Muscle of leg (tissue), 11 donors: Measurements from ENCODE around the gene PMIS2. TPM values are rescaled to one million over a fixed set of nuclear protein-coding genes. Genes with fewer than 3 reads are reported as not detected.

Experiments
- DNase-seq: peaks from one replicate; pipeline ENCODE4 v3.0.0; 2013
- H3K27ac ChIP-seq: one replicate; pipeline ENCODE4 v1.5.1; 2013; ENCODE audit warnings: mild to moderate bottlenecking, low read length, control low read depth
- H3K27me3 ChIP-seq: one replicate; pipeline ENCODE4 v1.6.1; 2013; ENCODE audit warnings: low read length; ENCODE audit not compliant: control insufficient read depth, insufficient read depth
- H3K36me3 ChIP-seq: one replicate; pipeline ENCODE4 v1.6.1; 2013; ENCODE audit warnings: low read length; ENCODE audit not compliant: control insufficient read depth, insufficient read depth
- H3K4me1 ChIP-seq: one replicate; pipeline ENCODE4 v1.6.1; 2013; ENCODE audit warnings: low read length; ENCODE audit not compliant: control insufficient read depth, insufficient read depth
- H3K4me3 ChIP-seq: one replicate; pipeline ENCODE4 v1.5.1; 2013; ENCODE audit warnings: low read length, control low read depth
- H3K9me3 ChIP-seq: replicated peaks from 2 replicates; pipeline ENCODE4 v1.6.1; 2013; ENCODE audit warnings: low read depth, low read length; ENCODE audit not compliant: control insufficient read depth
- WGBS: methylation state at CpG from one replicate; pipeline ENCODE4 v1.1.5; 2013; ENCODE audit warnings: missing lambda C conversion rate; ENCODE audit not compliant: insufficient coverage; 5-methylcytosine and 5-hydroxymethylcytosine counted together
- polyA plus RNA-seq, 8 donors: library from polyadenylated mRNA; unstranded; fragments of 120-200 nt; gene quantifications; one replicate each; pipeline versions ENCODE4 v1.2.1 to v1.2.3, GENCODE V29; 2013; ENCODE audit warnings: inconsistent platforms in 1 of 8, low replicate concordance in 1 of 8; ENCODE audit not compliant: insufficient read length in 8 of 8, insufficient read depth in 1 of 8
- total RNA-seq: library from RNA; stranded (reverse); fragments of 120-200 nt; gene quantifications from one replicate; pipeline ENCODE4 v1.2.4, GENCODE V29; 2013

PMIS2 gene
- total and polyA plus RNA-seq, 9 donors = not detected

GRCh38 chr19:35563207-35563829 lies 22.7 kb upstream of the PMIS2 start, which contains the start of gene ATP4A:
TSS of gene ATP4A (minus strand) at chr19:35563658. CDS start at chr19:35563629, 29 bp downstream.
- Histone ChIP-seq H3K27me3 (peaks cover 32% of the 10 kb centered on the region), H3K27ac (no peak within 1 kb of the TSS), H3K36me3 (no peaks in the 10 kb centered on the region), H3K9me3 (no peaks in the 10 kb centered on the region), H3K4me1 (no peaks in the 10 kb centered on the region), H3K4me3 (no peak within 1 kb of the TSS)
- no peak for DNase-seq
- 82% methylated on average over 7 of the region's 15 CpGs for WGBS

- no peak overlapping the region for H3K27ac ChIP-seq
- H3K36me3 ChIP-seq = no peaks in the 10 kb centered on the region
- no peak overlapping the region for H3K4me3 ChIP-seq
- H3K9me3 ChIP-seq = no peaks in the 10 kb centered on the region
- 80% methylated on average over 8 of the region's 12 CpGs for WGBS
- H3K4me1 ChIP-seq = no peaks in the 10 kb centered on the region
- DNase-seq = no peak
- H3K27me3 ChIP-seq = peaks cover 14% of the 10 kb centered on the region
These were observed 20.7 kb upstream of the PMIS2 start for GRCh38 chr19:35565016-35565856.

GRCh38 chr19:35566738-35567137 lies 19.2 kb upstream of the PMIS2 start:
- no peak overlapping the region for H3K4me3 ChIP-seq
- no peaks in the 10 kb centered on the region for H3K9me3 ChIP-seq
- H3K36me3 ChIP-seq = no peaks in the 10 kb centered on the region
- DNase-seq = no peak
- peaks cover 5% of the 10 kb centered on the region for H3K27me3 ChIP-seq
- no peaks in the 10 kb centered on the region for H3K4me1 ChIP-seq
- H3K27ac ChIP-seq = no peak overlapping the region
- WGBS = 70% methylated on average over 2 of the region's 7 CpGs

DNA sequence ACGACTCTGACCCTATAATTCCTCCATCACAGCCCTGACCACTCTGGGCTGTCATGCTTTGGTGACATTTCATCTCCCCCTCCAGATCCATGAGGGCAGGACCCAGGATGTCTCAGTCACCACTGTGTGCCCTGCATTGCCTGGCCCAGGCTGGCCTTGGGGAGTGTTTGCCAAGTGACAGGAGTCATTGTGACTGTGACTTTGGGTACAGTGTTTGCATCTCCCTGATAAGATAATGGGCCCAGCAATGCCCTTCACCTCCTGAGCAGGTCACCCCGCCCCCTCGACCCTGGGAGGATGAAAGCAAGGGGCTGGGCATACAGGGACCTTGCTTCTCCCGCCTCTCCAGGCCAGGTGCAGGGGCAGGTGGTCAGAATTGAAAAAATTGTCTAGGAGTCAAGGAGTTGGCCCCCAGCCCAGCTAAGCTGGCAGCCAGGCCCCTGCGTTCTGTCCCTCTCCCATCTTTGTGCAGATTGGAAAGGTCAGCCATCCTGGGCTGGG lies 16.6 kb upstream of the PMIS2 start:
- no peaks in the 10 kb centered on the region for H3K9me3 ChIP-seq
- no peak for DNase-seq
- H3K4me3 ChIP-seq = no peak overlapping the region
- 60% methylated on average over 5 of the region's 5 CpGs for WGBS
- H3K36me3 ChIP-seq = no peaks in the 10 kb centered on the region
- no peak overlapping the region for H3K27ac ChIP-seq
- H3K4me1 ChIP-seq = no peaks in the 10 kb centered on the region
- peaks cover 2% of the 10 kb centered on the region for H3K27me3 ChIP-seq

DNA sequence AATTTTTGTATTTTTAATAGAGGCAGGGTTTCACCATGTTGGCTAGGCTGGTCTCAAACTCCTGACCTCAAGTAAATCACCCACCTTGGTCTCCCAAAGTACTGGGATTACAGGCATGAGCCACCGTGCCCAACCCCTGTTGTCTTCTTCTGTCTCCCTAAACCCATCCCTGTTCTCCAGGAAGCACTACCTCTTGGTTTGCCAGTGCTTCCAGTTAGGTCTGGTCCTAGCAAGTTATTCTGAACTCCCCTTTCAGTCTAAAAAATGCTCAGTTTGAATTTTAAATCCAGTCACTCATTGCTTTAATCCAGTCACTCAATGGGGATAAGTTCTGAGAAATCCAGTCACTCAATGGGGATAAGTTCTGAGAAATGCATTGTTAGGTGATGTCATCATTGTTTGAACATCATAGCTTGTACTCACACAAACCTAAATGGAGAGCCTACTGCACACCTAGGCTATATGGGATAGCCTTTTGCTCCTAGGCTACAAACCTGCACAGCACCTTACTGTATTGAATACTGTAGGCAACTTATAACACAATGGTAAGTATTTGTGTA lies 14.5 kb upstream of the PMIS2 start:
- DNase-seq = no peak
- Histone ChIP-seq H3K27me3 (peaks cover 2% of the 10 kb centered on the region), H3K4me3 (no peak overlapping the region), H3K4me1 (no peaks in the 10 kb centered on the region), H3K27ac (no peak overlapping the region), H3K9me3 (peaks cover 10% of the 10 kb centered on the region), H3K36me3 (no peaks in the 10 kb centered on the region)
- WGBS = 89% methylated on average over 1 of the region's 1 CpG

DNA sequence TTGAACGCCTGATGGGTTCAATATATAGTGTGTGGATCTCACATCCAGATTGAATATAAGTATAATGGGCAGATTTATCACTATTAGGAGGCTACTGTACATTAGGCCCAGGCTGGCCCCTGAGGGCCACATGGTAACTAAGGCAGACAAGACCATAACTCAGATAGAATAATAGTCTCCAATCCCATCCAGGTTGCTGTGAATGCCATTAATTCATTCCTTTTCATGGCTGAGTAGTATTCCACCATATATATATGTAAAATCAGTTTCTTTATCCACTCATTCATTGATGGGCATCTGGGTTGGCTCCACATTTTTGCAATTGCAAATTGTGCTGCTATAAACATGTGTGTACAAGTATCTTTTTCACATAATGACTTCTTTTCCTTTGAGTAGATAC lies 8.1 kb upstream of the PMIS2 start:
- WGBS = no CpG with 5 or more reads among the region's 1 CpG
- H3K27me3 ChIP-seq = no peaks in the 10 kb centered on the region

DNA sequence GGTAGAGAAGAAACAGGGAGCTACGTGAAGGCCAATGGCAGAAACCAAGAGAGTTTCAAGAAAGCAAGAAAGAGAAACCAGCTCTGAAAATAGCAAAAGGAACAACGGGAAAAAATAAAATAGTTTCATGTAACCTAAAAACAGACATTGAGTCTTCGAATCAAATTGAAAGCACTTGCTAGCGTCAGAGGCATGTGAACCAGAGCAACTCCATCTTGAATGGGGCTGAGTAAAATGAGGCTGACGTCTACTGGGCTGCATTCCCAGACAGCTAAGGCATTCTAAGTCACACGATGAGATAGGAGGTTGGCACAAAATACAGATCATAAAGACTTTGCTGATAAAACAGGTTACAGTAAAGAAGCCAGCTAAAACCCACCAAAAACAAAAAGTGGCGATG lies 7.3 kb upstream of the PMIS2 start:
- Histone ChIP-seq H3K9me3 (peaks cover 15% of the 10 kb centered on the region), H3K27ac (no peak overlapping the region), H3K4me3 (no peak overlapping the region), H3K27me3 (no peaks in the 10 kb centered on the region), H3K36me3 (no peaks in the 10 kb centered on the region), H3K4me1 (no peaks in the 10 kb centered on the region)
- 77% methylated on average over 4 of the region's 7 CpGs for WGBS
- no peak for DNase-seq

More for the DNA sequence above, 8.1 kb upstream of the PMIS2 start:
- DNase-seq = no peak
- Histone ChIP-seq H3K36me3 (no peaks in the 10 kb centered on the region), H3K4me3 (no peak overlapping the region), H3K9me3 (peaks cover 15% of the 10 kb centered on the region), H3K4me1 (no peaks in the 10 kb centered on the region), H3K27ac (no peak overlapping the region)

DNA sequence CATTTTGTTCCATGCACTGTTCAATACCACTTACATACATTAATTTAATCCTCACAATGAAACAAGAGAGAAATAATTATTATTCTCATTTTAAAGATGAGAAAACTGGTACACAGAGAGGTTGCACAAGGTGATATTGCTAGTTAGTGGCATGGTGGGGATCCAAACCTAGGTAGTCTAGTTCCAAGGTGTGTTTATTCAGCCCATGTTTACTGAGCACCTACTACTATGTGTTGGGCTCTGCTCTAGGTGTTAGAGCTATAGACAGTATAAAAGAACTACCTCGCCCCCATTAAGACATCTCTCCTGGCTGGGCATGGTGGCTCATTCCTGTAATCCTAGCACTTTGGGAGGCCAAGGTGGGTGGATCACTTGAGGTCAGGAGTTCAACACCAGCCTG lies 3.2 kb upstream of the PMIS2 start:
- Histone ChIP-seq H3K27ac (no peak overlapping the region), H3K4me3 (no peak overlapping the region), H3K36me3 (no peaks in the 10 kb centered on the region), H3K4me1 (no peaks in the 10 kb centered on the region), H3K9me3 (peaks cover 2% of the 10 kb centered on the region), H3K27me3 (peaks cover 2% of the 10 kb centered on the region)
- no CpG with 5 or more reads among the region's 1 CpG for WGBS
- DNase-seq = no peak

GRCh38 chr19:35587321-35587720 lies 1.3 kb downstream of the PMIS2 start:
- peaks cover 2% of the 10 kb centered on the region for H3K27me3 ChIP-seq
- H3K4me3 ChIP-seq = no peak overlapping the region
- H3K9me3 ChIP-seq = no peaks in the 10 kb centered on the region
- no peak overlapping the region for H3K27ac ChIP-seq
- no peaks in the 10 kb centered on the region for H3K36me3 ChIP-seq
- no peak for DNase-seq
- H3K4me1 ChIP-seq = no peaks in the 10 kb centered on the region
- WGBS = no CpG with 5 or more reads among the region's 1 CpG

- Histone ChIP-seq H3K9me3 (no peaks in the 10 kb centered on the region), H3K4me3 (no peak overlapping the region), H3K27me3 (no peaks in the 10 kb centered on the region), H3K27ac (no peak overlapping the region), H3K4me1 (no peaks in the 10 kb centered on the region), H3K36me3 (no peaks in the 10 kb centered on the region)
- no peak for DNase-seq
- no CpG with 5 or more reads among the region's 3 CpGs for WGBS
These were observed 4.9 kb downstream of the PMIS2 start for GRCh38 chr19:35590875-35591274.
